ENCODE results near the gene NINJ2. TPM values are rescaled to one million over a fixed set of nuclear protein-coding genes. Genes with fewer than 3 reads are reported as not detected.

The NINJ2 gene
- total RNA-seq, 2 donors from 2014 or later = 0.78 to 5.6 TPM

- ATAC-seq = no peak
- DNase-seq = no peak
- Histone ChIP-seq H3K36me3 (replicated peaks in 1 of 2; ENCODE audit: insufficient read depth in 1 of 2, low read depth in 2 of 2) (no peaks in the 10 kb centered on the region), H3K4me1 (peaks cover 18% of the 10 kb centered on the region), H3K27me3 (no peaks in the 10 kb centered on the region), H3K4me3 (no peak overlapping the region), H3K9me3 (no peaks in the 10 kb centered on the region), H3K27ac (peak overlapping the region in 1 of 4 donors; percentile 58)
- 72% methylated on average over 7 of the region's 7 CpGs for WGBS, 2 donors
- intact Hi-C loops (cut with DNase I) = no loop called here
- TF ChIP-seq CTCF (IDR thresholded peaks at IDR 0.05) (no peak), POLR2A (IDR thresholded peaks at IDR 0.05) (no peak)
Measured at GRCh38 chr12:647385-648085, 15.7 kb downstream of the NINJ2 start.

- intact Hi-C loops (cut with DNase I) = no loop called here
- DNase-seq = peak in 3 of 4 donors; percentile 25 to 34 (median 26)
- H3K27me3 ChIP-seq = no peaks in the 10 kb centered on the region
- H3K36me3 ChIP-seq (replicated peaks in 1 of 2; ENCODE audit: insufficient read depth in 1 of 2, low read depth in 2 of 2) = no peaks in the 10 kb centered on the region
- H3K27ac ChIP-seq = peak overlapping the region in 2 of 4 donors; percentile 58 to 61
- ATAC-seq = no peak
- H3K4me1 ChIP-seq = peaks cover 24% of the 10 kb centered on the region
- TF ChIP-seq CTCF (IDR thresholded peaks at IDR 0.05) (no peak), POLR2A (IDR thresholded peaks at IDR 0.05) (no peak)
- WGBS, 2 donors = 75 to 76% methylated on average over 14 of the region's 14 CpGs
- no peak overlapping the region for H3K4me3 ChIP-seq
- no peaks in the 10 kb centered on the region for H3K9me3 ChIP-seq
Measured at GRCh38 chr12:646442-647384, 16.5 kb downstream of the NINJ2 start.

- Histone ChIP-seq H3K27me3 (no peaks in the 10 kb centered on the region), H3K27ac (peak overlapping the region in 2 of 4 donors; percentile 38 to 58), H3K9me3 (no peaks in the 10 kb centered on the region), H3K4me1 (peaks cover 24% of the 10 kb centered on the region), H3K36me3 (replicated peaks in 1 of 2; ENCODE audit: insufficient read depth in 1 of 2, low read depth in 2 of 2) (no peaks in the 10 kb centered on the region), H3K4me3 (no peak overlapping the region)
- ATAC-seq = no peak
- TF ChIP-seq POLR2A (IDR thresholded peaks at IDR 0.05) = no peak
- no peak for TF ChIP-seq CTCF (IDR thresholded peaks at IDR 0.05)
- 29 to 43% methylated on average over 8 of the region's 8 CpGs for WGBS, 2 donors
- intact Hi-C loops (cut with DNase I) = no loop called here
- DNase-seq = peak in 2 of 4 donors; percentile 24 to 30
Measured at GRCh38 chr12:645563-646071, 17.6 kb downstream of the NINJ2 start.

DNA sequence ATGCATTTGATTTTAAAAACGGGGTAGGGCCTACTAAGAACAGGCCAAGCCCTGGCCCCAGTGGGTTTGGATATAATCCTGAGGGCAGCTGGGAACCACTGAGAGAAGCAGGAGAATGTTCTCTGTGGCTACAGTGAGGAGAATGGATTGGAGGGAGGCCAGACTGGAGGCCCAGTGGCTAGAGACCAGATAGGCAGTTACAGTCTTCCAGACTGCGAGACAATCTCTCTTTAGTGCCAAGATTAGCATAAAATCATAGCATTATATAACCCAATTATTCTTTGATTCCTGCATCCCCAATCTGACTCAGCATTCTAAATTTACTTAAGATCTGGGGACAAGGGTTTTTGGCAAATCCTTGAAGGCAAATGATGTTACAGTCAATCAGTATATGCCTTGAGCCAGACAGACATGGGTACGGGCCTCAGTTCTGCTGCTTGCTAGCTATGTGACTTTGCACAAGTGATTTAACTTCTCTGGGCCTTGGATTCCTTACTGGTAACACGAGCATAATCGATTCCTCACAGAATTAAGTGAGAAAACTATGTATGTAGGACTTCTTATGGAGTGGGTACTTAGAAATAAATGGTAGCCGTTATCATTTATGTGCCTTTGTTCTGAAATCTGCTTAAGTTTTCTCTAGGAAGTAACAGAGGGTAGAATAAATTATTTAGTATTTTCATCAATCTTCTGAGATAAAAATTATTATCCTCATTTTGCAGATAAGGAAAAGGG is 18.3 kb downstream of the NINJ2 start:
- WGBS, 2 donors = 83 to 84% methylated on average over 6 of the region's 6 CpGs
- no peak overlapping the region for H3K4me3 ChIP-seq
- H3K9me3 ChIP-seq = no peaks in the 10 kb centered on the region
- H3K4me1 ChIP-seq = peaks cover 24% of the 10 kb centered on the region
- no peak for TF ChIP-seq CTCF (IDR thresholded peaks at IDR 0.05)
- no peak for TF ChIP-seq POLR2A (IDR thresholded peaks at IDR 0.05)
- intact Hi-C loops (cut with DNase I) = no loop called here
- no peak for ATAC-seq
- no peaks in the 10 kb centered on the region for H3K36me3 ChIP-seq (replicated peaks in 1 of 2; ENCODE audit: insufficient read depth in 1 of 2, low read depth in 2 of 2)
- H3K27ac ChIP-seq = peak overlapping the region in 1 of 4 donors; percentile 38
- no peaks in the 10 kb centered on the region for H3K27me3 ChIP-seq
- no peak for DNase-seq

All from body of pancreas (tissue), 4 donors.